Erythroblast (primary cell): ENCODE measurements around the gene PAOX.
"Not testable (repeated sequence)": the region's sequence is repeated elsewhere in the genome, so short reads cannot be mapped to it uniquely, and the experiment has no call there.

Source experiments
- DNase-seq, 2 experiments: peaks; one replicate each; lab custom pipeline; 2025; lab: John Stamatoyannopoulos, UW
- GATA1 ChIP-seq: IDR thresholded peaks from 2 replicates; pipeline ENCODE4 v1.6.1; 2011; ENCODE audit warnings: low read depth, mild to moderate bottlenecking, control low read depth, low read length, moderate library complexity
- POLR2A ChIP-seq: IDR thresholded peaks from 2 replicates; pipeline ENCODE4 v1.6.1; 2011; ENCODE audit warnings: mild to moderate bottlenecking, low read length

Gene PAOX

GRCh38 chr10:133422223-133422806, 43.3 kb downstream of the PAOX start:
- TF ChIP-seq POLR2A (no peak), GATA1 (no peak)
- no peak for DNase-seq

- no peak for TF ChIP-seq GATA1
- no peak for TF ChIP-seq POLR2A
- DNase-seq = no peak
These were observed 44.0 kb downstream of the PAOX start for GRCh38 chr10:133422807-133423771.

- not testable (repeated sequence) for DNase-seq
These were observed 45.0 kb downstream of the PAOX start for GRCh38 chr10:133424102-133424501.

GRCh38 chr10:133424601-133425000, 45.5 kb downstream of the PAOX start, which contains the start of gene SPRN:
SPRN (minus strand) TSS chr10:133424625; CDS start chr10:133423681, 944 bp downstream.
- DNase-seq = not testable (repeated sequence)

- DNase-seq = not testable (repeated sequence)
These were observed 50.5 kb downstream of the PAOX start for GRCh38 chr10:133429571-133429970.

- not testable (repeated sequence) for DNase-seq
These were observed 53.0 kb downstream of the PAOX start for GRCh38 chr10:133431888-133432613.

- DNase-seq = not testable (repeated sequence)
These were observed 53.7 kb downstream of the PAOX start for GRCh38 chr10:133432789-133433188.

GRCh38 chr10:133438711-133439273, 59.7 kb downstream of the PAOX start:
- DNase-seq = peak; percentile 44 to 53
- no peak for TF ChIP-seq POLR2A
- TF ChIP-seq GATA1 = no peak

GRCh38 chr10:133439517-133440461, 60.7 kb downstream of the PAOX start:
- TF ChIP-seq GATA1 = no peak
- no peak for TF ChIP-seq POLR2A
- DNase-seq = no peak

GRCh38 chr10:133440633-133441285, 61.7 kb downstream of the PAOX start:
- no peak for DNase-seq

More at GRCh38 chr10:133440633-133441285, 61.7 kb downstream of the PAOX start:
- TF ChIP-seq POLR2A = no peak
- TF ChIP-seq GATA1 = no peak
